Measurements from ENCODE around the gene ZBTB12.

The ZBTB12 gene

GRCh38 chr6:31896856-31897611, 4.9 kb downstream of the ZBTB12 start:
- DNase-seq: peak in 1 of 4 experiments; percentile 41

GRCh38 chr6:31896493-31896855, 5.4 kb downstream of the ZBTB12 start:
- no peak for DNase-seq

- no peak for DNase-seq
These were observed 9.1 kb downstream of the ZBTB12 start for GRCh38 chr6:31892821-31893220.

- DNase-seq: no peak
These were observed 12.4 kb downstream of the ZBTB12 start for GRCh38 chr6:31889331-31889972.

GRCh38 chr6:31888276-31889258, 13.3 kb downstream of the ZBTB12 start:
- peak; percentile 16 to 61 (median 32) for DNase-seq

- no peak for DNase-seq
These were observed 14.5 kb downstream of the ZBTB12 start for GRCh38 chr6:31887173-31888007.

- DNase-seq: no peak
These were observed 15.3 kb downstream of the ZBTB12 start for GRCh38 chr6:31886541-31886991.

GRCh38 chr6:31884528-31885035, 17.3 kb downstream of the ZBTB12 start:
- no peak for DNase-seq

GRCh38 chr6:31883676-31884075, 18.2 kb downstream of the ZBTB12 start:
- no peak for DNase-seq

- DNase-seq: no peak
These were observed 19.5 kb downstream of the ZBTB12 start for GRCh38 chr6:31882344-31882743.

- no peak for DNase-seq
These were observed 20.6 kb downstream of the ZBTB12 start for GRCh38 chr6:31881136-31881859.

- no peak for DNase-seq
These were observed 21.3 kb downstream of the ZBTB12 start for GRCh38 chr6:31880616-31881015.

- no peak for DNase-seq
These were observed 22.0 kb downstream of the ZBTB12 start for GRCh38 chr6:31879901-31880300.

GRCh38 chr6:31879143-31879542, 22.7 kb downstream of the ZBTB12 start:
- DNase-seq: no peak

GRCh38 chr6:31878726-31879125, 23.2 kb downstream of the ZBTB12 start, which contains the start of gene SLC44A4:
TSS of gene SLC44A4 (minus strand) at chr6:31878997. CDS start at chr6:31878980, 17 bp downstream.
- DNase-seq: no peak

- no peak for DNase-seq
These were observed 23.7 kb downstream of the ZBTB12 start for GRCh38 chr6:31878222-31878621.

GRCh38 chr6:31877651-31878161, 24.2 kb downstream of the ZBTB12 start:
- DNase-seq: no peak

GRCh38 chr6:31877125-31877650, 24.7 kb downstream of the ZBTB12 start:
- DNase-seq: no peak

- DNase-seq: no peak
These were observed 25.5 kb downstream of the ZBTB12 start for GRCh38 chr6:31876357-31876756.

- no peak for DNase-seq
These were observed 26.0 kb downstream of the ZBTB12 start for GRCh38 chr6:31875877-31876276.

Data from activated naive CD4-positive, alpha-beta T cell (primary cell).